NCI-H2107 treated with DMSO at 0.1 percent for 48 hours (cell line): ENCODE results near the gene MPLKIP.
A peak's percentile ranks its signal among the peaks of the same experiment; 100 is the strongest.
"Not testable (repeated sequence)": the region's sequence is repeated elsewhere in the genome, so short reads cannot be mapped to it uniquely, and the experiment has no call there.

Source experiments
- DNase-seq: peaks from one replicate; lab custom pipeline; 2025; ENCODE audit not compliant: unreplicated experiment; lab: John Stamatoyannopoulos, UW

Gene MPLKIP

DNA sequence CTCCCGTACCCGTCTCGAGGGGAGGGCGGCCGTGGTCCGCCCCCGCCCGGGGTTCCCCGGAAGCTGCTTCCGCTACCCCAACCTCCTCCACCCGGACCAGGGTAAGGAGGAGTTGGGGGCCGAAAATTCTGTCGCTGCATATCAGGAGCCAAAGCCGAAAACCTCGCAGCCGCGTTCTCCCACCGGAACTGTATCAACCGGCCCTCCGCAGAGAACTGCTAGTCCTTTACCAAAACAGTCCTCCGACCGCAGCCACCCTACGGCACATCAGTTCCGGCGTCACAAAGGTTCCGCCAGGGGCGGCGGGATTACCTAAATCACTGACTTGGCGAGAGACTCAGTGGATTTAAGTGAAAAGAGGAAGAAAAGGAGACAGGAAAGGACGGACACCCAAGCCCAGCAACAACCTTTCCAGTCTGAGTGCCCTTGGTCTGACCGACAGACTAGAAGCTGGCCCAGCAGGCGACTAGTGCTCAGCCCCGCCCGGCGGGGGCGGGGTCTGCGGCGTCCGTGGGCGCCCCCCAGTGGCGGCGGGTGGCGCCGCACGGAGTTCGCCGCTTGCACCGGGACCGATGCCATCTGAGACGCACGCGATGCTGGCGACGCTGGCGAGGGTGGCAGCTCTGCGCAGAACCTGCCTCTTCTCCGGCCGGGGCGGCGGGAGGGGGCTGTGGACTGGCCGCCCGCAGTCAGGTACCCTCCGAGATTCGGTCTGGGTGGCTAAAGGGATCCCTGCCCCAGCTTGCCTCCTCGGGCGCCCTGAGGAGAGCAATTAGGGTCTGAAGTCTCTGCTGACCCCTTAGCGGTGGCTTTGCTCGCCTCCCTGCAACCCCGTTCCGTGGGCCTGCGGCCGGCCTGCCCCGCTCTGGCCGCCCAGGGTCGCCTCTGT, at the start of gene MPLKIP, which contains the start of gene SUGCT:
MPLKIP (minus strand) TSS at position 195 of the 889 bp plus-strand sequence; CDS start at position 140, 55 bp downstream.
SUGCT (plus strand) TSS at position 578 of the 889 bp plus-strand sequence.
- DNase-seq = peak; percentile 81

DNA sequence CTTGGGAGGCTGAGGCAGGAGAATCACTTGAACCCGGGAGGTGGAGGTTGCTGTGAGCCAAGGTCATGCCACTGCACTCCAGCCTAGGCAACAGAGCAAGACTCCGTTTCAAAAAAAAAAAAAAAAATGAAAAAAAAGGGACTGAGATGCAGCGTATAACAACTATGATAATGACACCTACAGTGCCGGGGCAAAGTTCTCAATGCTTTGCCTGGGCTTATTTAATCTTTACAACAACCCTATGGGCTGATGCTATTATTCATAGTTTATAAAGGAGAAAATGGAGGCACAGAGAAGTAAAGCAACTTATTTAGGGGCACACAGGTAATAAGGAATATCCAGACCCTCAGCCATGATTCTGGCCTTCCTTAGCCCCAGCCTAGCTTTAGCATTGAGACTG, 48.0 kb upstream of the MPLKIP start:
- DNase-seq = no peak

DNA sequence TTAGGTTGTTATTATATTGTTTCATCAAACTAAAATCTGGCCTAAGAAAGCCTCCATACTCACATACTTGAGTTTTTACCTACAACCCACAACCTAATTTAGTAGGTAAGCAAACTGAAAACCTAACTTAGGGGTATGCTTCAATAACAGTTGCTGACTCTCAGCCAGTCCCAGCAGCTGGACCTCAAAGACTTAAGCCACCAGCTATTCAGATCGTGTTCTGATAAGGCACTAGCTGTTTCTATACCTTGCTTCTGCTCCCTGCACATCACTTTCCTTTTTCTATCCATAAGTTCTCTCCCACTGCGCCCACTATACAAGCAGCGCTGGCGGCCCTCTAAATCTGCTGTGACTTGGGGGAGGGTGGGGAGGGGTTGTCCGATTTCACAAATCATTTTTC, 42.6 kb upstream of the MPLKIP start:
- no peak for DNase-seq

DNA sequence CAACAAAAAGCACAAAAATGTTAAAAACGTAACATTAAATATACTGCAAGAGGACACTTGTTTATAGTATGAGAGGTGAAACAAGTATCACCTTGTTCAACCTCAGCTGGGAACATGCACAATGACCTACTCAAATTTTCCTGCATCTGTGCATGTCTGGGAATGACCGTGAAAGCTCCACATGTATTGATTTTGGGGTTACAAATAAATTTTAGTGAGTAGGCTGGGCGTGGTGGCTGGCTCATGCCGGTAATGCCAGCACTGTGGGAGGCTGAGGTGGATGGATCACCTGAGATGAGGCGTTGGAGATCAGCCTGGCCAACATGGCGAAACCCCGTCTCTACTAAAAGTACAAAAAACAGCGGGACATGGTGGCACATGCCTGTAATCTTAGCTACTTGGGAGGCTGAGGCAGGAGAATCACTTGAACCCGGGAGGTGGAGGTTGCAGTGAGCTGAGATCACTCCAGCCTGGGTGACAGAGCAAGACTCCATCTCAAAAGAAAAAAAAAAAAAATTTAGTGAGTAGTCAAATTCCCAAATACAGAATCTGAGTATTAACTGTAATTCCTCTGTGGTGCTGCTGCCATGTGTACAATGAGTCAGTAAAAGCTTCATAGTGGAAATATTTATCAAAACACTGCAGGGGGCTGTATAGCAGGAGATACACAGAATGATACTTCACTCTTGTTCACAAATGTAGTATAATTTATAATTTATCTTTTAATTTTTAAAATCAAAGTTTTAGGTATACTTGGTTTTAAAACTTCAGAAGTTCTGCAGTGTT, 41.5 kb upstream of the MPLKIP start:
- DNase-seq = no peak

DNA sequence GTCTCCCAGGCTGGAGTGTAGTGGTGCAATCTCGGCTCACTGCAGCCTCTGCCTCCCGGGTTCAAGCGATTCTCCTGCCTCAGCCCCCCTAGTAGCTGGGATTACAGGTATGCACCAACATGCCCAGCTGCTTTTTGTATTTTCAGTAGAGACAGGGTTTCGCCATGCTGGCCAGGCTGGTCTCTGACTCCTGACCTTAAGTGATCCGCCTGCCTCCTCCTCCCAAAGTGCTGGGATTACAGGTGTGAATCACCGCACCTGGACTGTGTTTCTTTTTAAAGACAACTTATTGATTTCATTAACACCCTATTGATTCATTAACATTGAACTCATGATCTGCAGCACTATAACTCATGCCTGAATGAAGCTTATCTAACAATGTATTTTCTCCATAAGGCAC, 40.8 kb upstream of the MPLKIP start:
- DNase-seq = not testable (repeated sequence)

DNA sequence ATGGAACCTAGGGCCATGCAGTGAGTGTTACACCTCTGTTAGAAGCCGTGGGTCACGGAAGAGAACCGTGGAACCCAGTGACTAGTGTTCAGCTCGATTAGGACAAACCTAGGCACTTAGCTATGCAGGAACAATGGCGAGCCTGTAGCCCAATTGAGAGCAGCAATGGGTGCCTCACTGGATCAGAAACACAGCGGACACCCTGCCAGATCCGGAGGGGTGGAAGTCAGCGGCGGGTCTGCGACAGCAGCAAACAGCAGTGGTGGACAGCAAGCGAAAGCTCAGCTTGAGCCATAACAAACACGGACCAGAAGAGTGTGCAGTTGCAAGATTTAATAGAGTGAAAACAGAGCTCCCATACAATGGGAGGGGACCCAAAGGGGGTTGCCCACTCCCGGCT, 38.7 kb upstream of the MPLKIP start:
- not testable (repeated sequence) for DNase-seq

DNA sequence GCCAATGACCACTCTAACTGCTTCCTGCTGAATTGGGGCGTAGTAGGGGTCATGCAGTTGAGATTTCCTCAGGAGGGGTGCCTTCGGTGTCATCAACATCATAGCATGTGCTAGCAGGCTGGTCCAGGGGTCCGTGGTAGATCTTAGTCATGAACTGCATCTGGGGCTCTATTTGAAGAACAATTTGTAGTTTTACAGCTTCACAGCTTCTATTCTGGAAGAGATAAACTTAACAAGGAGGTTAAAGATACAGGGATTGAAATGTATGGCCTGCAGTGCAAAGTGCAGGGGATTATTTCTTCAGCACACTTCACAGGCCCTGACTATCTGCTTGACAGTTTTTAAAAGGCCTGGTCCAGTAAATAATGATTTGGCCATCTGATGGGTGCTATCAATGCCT, 33.8 kb upstream of the MPLKIP start:
- not testable (repeated sequence) for DNase-seq

DNA sequence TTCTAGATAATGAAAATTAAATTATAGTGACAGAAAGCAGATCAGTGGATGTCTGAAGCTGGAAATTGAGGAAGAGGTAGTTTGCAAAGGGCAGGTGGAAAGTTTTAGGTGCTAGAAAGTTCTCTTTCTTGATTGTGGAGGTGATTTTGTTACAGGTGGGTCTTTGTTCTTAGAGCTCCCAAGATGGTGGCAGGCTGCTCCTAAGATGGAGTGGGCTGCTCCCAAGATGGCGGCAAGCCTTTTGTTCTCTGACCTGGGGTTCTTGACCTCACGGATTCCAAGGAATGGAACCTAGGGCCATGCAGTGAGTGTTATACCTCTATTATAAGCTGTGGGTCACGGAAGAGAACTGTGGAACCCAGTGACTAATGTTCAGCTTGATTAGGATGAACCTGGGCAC, 32.9 kb upstream of the MPLKIP start:
- no peak for DNase-seq

DNA sequence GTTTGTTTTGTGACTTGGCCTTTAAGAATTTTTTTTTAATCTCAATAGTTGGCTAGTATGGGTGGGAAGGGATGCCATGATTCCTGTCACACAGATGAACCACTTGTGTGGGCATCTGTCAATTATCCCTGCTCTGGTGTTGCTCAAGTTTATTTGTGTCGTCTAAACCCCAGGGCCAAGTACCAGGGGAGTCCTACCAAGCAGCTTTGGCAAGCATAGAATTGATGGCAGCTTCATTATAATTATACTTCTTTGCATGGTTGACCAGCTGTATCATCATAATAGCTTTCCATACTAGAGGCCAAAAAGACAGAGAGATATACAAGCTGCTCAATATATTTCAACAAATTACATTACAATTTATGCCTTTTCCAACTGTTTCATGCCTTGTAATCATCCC, 30.8 kb upstream of the MPLKIP start:
- no peak for DNase-seq

DNA sequence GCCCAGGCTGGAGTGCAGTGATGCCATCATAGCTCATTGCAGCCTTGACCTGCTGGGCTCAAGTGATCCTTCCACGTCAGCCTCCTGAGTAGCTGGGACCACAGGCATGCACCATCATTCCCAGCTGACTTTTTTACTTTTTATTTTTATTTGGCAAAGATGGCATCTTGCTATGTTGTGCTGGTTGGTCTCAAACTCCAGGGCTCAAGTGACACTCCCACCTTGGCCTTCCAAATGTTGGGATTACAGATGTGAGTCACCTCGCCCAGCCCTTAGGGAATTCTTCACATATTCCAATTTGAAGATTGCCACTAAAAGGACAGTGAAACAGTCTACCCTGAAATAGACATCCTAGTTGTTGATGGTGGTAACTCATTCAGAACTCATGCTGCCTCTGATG, 28.1 kb upstream of the MPLKIP start:
- no peak for DNase-seq

DNA sequence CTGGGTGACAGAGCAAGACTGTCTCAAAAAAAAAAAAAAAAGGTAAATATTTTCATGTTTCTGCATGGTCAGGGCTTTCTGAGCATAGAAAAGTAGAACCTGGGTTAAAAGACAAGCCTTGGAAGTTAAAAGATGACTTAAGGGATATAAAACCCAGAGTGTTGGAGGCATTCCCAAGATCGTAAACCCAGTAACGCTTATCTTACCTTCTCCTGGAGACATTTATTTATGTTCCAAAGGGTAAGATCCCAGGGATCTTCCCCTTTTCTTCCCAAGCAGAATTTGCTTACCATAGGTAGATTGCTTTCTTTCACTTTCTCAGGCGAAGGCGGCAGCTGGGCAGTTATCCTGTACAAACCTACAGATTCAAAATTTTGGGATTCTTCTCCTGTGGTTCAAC, 22.6 kb upstream of the MPLKIP start:
- no peak for DNase-seq

DNA sequence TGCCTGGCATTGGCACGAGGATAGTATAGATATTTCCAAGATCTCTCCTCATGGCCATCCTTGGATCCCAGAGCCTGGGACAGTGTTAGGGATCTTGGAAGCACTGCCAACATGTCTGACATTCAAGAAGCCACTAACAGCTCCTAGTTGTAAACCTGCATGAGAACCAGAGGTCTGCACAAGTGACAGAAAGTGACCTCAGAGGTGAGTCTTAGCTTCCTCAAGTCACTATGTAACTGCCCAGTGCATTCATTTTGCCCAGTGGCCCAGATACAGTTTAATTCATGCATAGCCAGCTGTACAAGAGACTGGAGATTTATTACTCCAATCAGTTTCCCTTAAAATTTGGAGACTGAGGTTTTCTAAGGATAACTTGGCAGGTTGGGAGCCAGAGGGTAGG, 17.1 kb upstream of the MPLKIP start:
- DNase-seq = no peak

DNA sequence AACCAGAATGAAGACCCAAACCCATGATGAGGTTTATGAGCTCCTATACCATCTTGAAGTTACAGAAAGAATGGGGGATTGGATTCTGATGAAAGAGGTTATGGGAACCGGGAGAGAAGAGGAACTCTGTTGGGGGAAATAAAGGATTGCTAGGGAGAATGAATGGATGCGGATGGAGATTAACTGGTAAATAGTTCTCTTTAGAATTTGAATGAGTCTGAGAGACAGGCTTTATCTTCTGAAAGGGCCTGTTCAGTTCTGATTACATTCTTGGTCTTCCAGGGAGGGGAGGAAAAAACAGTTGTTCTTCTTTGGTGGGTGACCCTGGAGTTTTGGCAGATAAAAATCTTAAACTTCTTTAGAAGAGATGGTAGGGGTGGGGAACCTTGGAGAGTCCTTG, 14.2 kb upstream of the MPLKIP start:
- no peak for DNase-seq

DNA sequence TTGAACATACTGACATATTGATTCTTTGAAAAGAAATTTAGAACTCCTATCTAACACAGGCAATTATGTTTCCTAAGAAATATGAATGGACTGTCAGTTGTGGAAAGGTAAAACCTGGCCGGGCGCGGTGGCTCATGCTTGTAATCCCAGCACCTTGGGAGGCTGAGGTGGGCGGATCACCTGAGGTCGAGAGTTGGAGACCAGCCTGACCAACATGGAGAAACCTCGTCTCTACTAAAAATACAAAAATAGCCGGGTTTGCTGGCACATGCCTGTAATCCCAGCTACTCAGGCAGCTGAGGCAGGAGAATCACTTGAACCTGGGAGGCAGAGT, 13.8 kb upstream of the MPLKIP start:
- not testable (repeated sequence) for DNase-seq

DNA sequence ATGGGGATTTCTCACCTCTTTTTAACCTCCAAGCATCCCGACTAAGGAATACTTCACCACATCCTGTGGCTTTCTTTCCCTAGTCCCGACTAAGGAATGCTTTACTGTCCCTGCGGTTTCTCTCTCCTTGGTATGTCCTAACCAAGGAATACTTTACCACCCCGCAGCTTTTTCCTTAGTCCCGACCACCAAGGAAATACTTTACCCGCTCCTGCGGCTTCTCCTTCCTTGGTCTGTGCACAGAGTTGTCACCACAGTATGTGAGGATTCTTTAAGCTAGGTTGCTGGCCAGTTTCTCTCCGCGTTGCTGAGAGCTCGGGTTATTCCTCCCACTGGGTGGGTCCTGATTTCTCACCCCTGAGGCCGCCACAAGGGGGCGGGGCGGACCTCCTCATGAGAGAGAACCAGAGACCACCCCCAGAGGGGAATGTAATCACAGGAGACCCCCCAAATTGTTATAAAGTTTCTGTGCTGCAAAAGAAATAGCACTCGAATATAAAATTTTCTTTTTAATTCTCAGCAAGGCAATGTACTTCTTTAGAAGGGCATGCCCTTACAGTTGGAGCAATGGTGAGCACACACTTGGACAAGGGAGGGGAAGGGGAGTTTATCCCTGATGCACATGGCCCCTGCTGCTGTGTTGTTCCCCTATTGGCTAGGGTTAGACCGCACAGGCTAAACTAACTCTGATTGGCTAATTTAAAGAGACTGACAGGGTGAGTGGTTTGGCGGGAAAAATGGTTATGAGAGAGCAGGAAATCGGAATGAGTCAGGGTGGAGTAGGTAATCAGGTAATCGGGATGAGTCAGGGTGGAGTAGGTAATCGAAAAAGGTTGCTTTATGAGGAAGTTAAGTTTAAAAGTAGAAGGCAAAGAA, 13.2 kb upstream of the MPLKIP start:
- no peak for DNase-seq

DNA sequence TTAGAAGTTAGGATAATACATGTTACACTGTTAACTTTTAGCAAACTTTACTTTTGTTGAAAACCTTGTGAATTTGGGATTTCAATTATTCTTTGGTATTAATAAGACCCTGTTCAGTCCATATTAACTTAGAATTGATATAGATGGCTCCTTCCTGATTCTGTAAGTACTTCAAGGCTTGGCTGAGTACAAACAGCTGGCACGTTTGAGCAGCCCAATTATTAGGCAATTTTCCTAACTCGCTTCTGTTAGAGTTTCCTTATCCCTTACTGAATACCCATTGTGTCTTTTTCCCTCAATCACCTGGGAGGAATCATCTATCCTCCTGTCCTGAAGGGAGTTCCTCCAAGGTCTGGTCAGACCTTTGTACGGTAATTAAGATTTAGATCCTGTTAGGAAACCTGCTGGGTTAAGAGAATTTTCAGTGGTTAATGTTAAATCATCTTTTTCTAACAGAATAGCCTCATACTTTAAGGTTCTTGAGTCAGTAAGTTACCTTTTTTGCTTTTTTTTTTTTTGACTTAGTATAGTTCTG, 11.2 kb upstream of the MPLKIP start:
- DNase-seq = not testable (repeated sequence)

DNA sequence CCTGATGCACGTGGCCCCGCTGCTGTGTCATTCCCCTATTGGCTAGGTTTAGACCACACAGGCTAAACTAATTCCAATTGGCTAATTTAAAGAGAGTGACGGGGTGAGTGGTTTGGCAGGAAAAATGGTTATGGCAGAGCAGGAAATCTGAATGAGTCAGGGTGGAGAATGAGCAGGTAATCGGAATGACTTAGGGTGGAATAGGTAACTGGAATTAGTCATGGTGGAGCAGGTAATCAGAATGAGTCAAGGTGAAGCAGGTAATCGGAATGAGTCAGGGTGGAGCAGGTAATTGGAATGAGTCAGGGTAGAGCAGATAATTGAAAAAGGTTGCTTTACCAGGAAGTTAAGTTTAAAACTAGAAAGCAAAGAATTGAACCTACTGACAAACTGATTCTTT, 7.5 kb upstream of the MPLKIP start:
- DNase-seq = not testable (repeated sequence)

DNA sequence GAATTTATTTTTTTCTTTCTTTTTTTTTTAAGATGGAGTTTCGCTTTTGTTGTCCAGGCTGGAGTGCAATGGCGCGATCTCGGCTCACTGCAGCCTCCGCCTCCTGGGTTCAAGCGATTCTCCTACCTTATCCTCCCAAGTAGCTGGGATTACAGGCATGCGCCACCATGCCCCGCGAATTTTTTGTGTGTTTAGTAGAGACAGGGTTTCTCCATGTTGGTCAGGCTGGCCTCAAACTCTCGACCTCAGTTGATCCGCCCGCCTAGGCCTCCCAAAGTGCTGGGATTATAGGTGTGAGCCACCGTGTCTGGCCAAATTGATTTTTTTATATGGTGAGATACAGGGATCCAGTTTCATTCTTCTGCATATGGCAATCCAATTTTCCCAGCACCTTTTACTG, 5.5 kb upstream of the MPLKIP start:
- not testable (repeated sequence) for DNase-seq

DNA sequence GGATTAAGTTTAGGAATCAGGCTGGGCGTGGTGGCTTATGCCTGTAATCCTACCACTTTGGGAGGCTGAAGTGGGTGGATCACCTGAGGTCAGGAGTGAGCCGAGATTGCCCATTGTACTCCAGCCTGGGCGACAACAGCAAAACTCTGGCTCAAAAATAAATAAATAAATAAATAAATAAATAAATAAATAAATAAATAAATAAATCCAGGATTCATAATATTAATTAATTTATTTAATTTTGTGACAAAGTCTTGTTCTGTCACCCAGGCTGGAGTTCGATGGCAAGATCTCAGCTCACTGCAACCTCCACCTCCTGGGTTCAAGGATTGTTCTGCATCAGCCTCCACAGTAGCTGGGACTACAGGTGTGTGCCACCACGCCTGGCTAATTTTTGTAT, 4.6 kb upstream of the MPLKIP start:
- DNase-seq = no peak

DNA sequence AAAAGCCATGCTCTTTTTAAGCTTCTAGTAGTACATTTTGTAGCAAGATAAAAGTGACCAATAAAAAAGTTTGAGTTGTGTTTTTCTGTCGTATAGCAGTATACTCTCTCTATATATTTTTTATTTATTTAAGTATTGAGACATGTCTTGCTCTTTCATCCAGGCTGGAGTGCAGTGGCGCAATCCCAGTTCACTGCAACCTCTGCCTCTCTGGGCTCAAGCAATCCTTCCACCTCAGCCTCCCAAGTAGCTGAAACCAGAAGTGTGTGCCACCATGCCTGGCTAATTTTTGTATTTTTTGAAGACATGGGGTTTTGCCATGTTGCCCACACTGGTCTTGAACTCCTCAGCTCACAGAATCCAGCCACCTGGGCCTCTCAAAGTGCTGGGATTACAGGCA, 3.1 kb upstream of the MPLKIP start:
- DNase-seq = no peak

DNA sequence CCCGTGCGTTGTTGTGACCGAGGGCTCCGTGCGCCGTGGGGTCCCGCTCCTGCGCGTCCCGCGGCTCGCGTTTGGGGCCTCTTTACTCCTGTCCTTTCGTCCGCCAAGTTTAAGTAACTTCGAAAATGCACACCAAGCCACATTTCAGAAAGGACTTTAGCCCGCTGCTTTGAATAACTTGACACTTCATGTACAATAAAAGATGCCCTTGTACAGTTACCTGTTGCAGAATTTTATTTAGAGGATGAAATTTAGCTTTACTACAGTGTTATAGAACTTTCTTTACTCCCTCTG, 842 bp upstream of the MPLKIP start:
- DNase-seq = no peak
